HG02852 (cell line): ENCODE data around the gene ZC3H18.

Experiments
- ATAC-seq: cut with Tn5 transposase; IDR thresholded peaks from one replicate; pipeline ENCODE4 v1.9.1; 2021; ENCODE audit warnings: mild to moderate bottlenecking, moderate library complexity; ENCODE audit not compliant: unreplicated experiment

ZC3H18 gene

GRCh38 chr16:88548985-88549384 is 21.2 kb upstream of the ZC3H18 start:
- no peak for ATAC-seq

GRCh38 chr16:88549671-88550245 is 20.4 kb upstream of the ZC3H18 start:
- no peak for ATAC-seq

GRCh38 chr16:88550246-88550661 is 19.9 kb upstream of the ZC3H18 start:
- ATAC-seq, result no peak

GRCh38 chr16:88552166-88552565 is 18.0 kb upstream of the ZC3H18 start:
- ATAC-seq, result no peak

GRCh38 chr16:88552815-88553214 is 17.4 kb upstream of the ZC3H18 start:
- ATAC-seq, result no peak

- no peak for ATAC-seq
Measured at GRCh38 chr16:88553739-88554138, 16.5 kb upstream of the ZC3H18 start.

- no peak for ATAC-seq
Measured at GRCh38 chr16:88554711-88555264, 15.4 kb upstream of the ZC3H18 start.

- no peak for ATAC-seq
Measured at GRCh38 chr16:88556294-88556988, 13.8 kb upstream of the ZC3H18 start.

- ATAC-seq, result no peak
Measured at GRCh38 chr16:88558457-88559442, 11.5 kb upstream of the ZC3H18 start.

- no peak for ATAC-seq
Measured at GRCh38 chr16:88560714-88561484, 9.3 kb upstream of the ZC3H18 start.

GRCh38 chr16:88561485-88562359 is 8.5 kb upstream of the ZC3H18 start:
- ATAC-seq, result no peak

- no peak for ATAC-seq
Measured at GRCh38 chr16:88566158-88566557, 4.0 kb upstream of the ZC3H18 start.

GRCh38 chr16:88568710-88569613 is 1.2 kb upstream of the ZC3H18 start:
- ATAC-seq, result no peak

- ATAC-seq, result peak; percentile 26
Measured at GRCh38 chr16:88569614-88569984, 604 bp upstream of the ZC3H18 start.

- ATAC-seq, result peak; percentile 25
Measured at GRCh38 chr16:88570691-88571092, 489 bp downstream of the ZC3H18 start.

- no peak for ATAC-seq
Measured at GRCh38 chr16:88575251-88575650, 5.0 kb downstream of the ZC3H18 start.

- no peak for ATAC-seq
Measured at GRCh38 chr16:88576307-88576706, 6.1 kb downstream of the ZC3H18 start.

- no peak for ATAC-seq
Measured at GRCh38 chr16:88577166-88577565, 7.0 kb downstream of the ZC3H18 start.
